NCI-H748 (cell line): ENCODE results near the gene CLDN6.

Experiments used
- DNase-seq: peaks from one replicate; lab custom pipeline; 2025; ENCODE audit not compliant: unreplicated experiment; lab: John Stamatoyannopoulos, UW

CLDN6 gene

GRCh38 chr16:3029491-3030221, 11.7 kb upstream of the CLDN6 start:
- DNase-seq, result peak; percentile 46

DNA sequence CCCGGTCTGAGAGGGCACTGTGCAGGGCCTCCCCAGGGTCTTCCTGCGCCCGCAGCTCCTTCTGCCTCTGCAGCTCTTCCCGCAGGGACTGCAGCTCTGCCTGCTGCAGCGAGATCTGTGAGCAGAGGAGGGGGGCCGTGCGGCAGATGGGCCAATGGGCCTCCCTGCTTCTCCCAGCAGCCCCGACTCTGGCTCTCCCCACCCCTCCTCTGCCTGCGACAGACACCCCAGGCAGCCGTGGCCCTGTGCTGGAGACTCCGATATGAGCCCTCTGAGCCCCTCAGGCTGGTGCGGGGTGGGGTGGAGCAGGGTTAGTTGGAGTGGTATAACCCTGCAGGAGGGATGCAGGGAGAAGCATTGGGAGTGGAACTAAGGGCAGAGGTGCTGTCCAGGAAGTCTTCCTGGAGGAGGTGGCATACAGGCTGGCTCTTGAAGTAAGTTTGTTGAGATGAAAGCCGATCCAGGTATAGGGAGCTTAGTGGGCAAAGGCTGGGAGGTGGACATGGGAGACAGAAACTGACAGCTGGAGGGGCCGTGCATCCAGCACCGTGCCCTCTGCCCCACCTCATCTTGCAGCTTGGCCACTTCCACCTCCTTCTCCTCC, 10.8 kb upstream of the CLDN6 start:
- DNase-seq, result no peak

DNA sequence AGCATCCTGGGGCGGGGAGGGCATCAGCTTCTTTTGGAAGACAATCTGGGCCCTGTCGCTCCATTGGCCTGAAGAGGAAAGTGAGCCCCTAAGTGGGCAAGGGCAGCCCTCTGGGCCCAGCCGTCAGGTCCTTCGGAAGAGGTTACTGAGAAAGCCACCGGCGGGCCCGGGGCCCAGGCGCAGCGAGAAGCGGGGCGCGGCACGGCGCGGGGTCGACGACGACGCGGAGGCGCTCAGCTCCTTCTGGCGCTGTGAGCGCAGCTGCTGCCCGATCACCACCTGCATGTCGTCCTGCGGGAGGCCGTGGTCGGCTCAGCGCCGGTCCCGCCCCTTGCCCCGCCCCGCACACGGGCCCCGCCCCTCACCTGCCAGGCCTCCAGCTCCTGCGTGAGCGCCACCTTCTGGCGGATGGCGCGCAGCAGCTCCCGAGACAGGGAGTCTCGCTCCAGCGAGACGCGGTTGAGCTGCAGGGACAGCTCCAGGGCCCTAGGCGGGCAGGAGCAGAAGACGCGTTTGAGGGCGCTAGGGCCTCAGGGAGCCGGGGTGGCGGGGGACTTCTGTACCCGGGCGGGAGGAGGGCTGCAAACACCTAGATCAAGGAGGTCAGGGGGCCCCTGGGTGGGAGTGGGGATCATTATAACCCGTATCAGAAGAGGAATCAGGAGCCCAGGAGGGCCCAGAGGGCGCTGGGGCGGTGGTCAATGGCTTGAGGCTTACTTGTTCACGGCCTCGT, 10.2 kb upstream of the CLDN6 start:
- peak; percentile 85 for DNase-seq

GRCh38 chr16:3027489-3027795, 9.5 kb upstream of the CLDN6 start:
- no peak for DNase-seq

- DNase-seq, result no peak
Measured at GRCh38 chr16:3026609-3027488, 8.9 kb upstream of the CLDN6 start.

- no peak for DNase-seq
Measured at GRCh38 chr16:3026003-3026378, 8.0 kb upstream of the CLDN6 start.

- no peak for DNase-seq
Measured at GRCh38 chr16:3025032-3026002, 7.3 kb upstream of the CLDN6 start.

GRCh38 chr16:3023669-3024478, 5.9 kb upstream of the CLDN6 start, which contains the start of the genes HCFC1R1 and THOC6:
Gene HCFC1R1, minus strand, starts transcription at chr16:3023942. Its CDS starts 1 bp downstream, at chr16:3023941.
Gene THOC6, plus strand, starts transcription at chr16:3024035. Its CDS starts 292 bp downstream, at chr16:3024327.
- DNase-seq, result peak; percentile 96

- no peak for DNase-seq
Measured at GRCh38 chr16:3023415-3023668, 5.4 kb upstream of the CLDN6 start.

DNA sequence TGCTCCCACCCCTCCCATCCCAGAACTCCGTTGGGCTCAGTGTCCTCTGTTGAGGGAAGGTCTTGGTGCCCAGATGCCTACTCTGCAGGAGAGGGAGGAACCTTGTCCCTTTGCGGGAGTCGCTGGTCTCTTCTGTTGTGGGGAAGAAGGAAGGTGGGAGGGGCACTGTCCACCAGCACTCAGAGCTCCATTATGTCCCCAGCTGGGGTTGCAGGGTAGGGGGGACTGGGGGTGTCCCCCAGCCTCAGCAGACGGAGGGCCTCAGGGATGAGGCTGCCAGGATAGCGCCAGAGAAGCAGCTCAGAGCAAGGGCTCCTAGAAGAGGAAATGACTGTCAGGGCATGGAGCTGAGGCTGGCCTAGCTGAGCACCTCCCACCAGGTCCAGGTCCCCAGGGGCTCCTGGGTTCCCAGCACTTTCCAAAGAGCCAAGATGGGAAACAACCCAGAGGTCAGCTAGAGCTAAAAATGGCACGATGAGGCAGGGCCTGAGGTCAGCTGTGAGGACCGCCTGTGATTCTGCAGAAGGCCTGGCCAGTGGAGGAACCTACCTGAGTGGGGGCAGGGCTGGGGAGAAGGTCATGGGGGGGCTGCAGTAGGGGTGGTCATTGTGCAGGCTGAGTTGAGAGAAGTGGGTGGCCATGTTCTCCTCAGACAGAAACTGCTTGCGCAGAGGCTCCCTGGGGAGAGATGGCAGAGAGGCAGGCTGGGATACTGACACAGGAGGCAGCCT, 4.9 kb upstream of the CLDN6 start:
- no peak for DNase-seq

GRCh38 chr16:3022208-3022683, 4.3 kb upstream of the CLDN6 start:
- DNase-seq, result no peak

GRCh38 chr16:3021449-3022207, 3.6 kb upstream of the CLDN6 start:
- DNase-seq, result peak; percentile 56

DNA sequence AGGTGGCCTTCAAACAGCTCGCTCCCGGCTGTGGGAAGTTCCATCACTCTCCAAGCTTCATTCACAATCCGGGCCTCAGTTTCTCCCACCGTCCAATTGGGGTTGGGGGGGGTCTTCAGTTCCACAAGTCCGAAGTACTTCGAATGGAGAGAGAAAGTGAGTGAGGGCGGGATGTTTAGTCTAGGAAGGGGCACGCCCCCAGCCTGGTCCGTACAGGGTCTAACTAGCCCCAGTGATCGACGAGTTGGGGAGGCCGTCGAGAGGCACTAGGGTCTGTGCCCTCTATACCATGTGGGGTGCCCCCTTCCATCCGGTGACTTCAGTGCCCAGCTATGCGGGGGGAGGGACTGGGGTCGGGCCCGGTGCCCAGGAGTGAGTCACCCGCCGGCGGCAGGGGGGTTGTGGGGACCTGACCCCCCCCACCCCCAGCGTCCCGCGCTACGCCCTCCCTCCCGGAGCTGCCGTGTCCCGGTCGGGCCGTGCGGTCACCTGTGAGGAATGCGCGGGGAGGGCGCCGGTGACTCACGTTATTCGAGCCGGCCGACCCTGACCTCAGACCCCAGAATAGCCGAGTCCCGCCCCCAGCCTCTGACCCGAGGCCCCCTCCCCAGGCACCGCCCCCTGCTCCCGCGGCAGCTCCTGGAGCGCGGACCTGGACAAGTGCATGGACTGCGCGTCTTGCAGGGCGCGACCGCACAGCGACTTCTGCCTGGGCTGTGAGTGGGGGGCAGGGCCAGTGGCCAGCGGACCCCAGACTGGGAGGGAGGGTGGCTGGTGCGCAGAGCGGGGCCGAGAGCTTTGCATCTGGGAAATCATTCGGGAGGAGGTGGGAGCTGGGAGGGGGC, 2.8 kb upstream of the CLDN6 start:
- peak; percentile 56 for DNase-seq

GRCh38 chr16:3020247-3020603, 2.2 kb upstream of the CLDN6 start, which contains the start of gene TNFRSF12A:
Gene TNFRSF12A, plus strand, starts transcription at chr16:3020368. Its CDS starts 30 bp downstream, at chr16:3020398.
- peak; percentile 70 for DNase-seq

GRCh38 chr16:3019594-3020246, 1.7 kb upstream of the CLDN6 start:
- DNase-seq, result no peak

DNA sequence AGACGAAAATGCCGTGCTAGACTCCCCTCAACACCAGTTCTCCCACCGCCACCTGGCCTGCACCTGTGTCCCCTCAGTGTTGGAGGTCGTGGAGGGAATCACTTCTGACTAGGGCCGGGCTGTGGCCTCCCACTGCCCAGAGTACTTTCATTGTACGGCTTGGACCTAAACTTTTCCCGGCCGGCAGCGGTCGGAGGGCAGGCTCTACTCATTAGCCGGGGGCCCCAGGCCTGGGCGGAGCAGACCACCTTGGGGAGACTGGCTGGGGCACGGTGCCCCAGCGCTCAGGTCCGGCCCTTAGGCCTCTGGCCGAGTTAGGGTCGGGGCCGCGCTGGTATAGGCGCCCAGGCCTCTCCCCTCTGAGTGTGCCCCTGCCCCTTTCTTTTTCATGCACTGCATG, 639 bp downstream of the CLDN6 start:
- no peak for DNase-seq
